HFF-Myc (cell line): Measurements from ENCODE around the gene PYGL.

Experiments
- DNase-seq: peaks from one replicate; pipeline ENCODE4 v3.0.0-alpha.2; 2011; ENCODE audit warnings: low read depth; ENCODE audit errors: extremely low read depth
- H3K4me3 ChIP-seq: replicated peaks from 2 replicates; pipeline ENCODE4 v1.5.1; 2011; ENCODE audit warnings: low read depth, mild to moderate bottlenecking, control low read depth, low read length
- CTCF ChIP-seq: IDR thresholded peaks from 2 replicates; pipeline ENCODE4 v1.5.1; 2012; ENCODE audit warnings: mild to moderate bottlenecking, low read depth, low read length, control low read depth; ENCODE audit errors: missing control alignments

Gene PYGL

GRCh38 chr14:50860478-50861086, 83.7 kb downstream of the PYGL start:
- peak; percentile 62 for TF ChIP-seq CTCF
- peak overlapping the region; percentile 49 for H3K4me3 ChIP-seq
- DNase-seq = peak; percentile 70

GRCh38 chr14:50859296-50859624, 85.0 kb downstream of the PYGL start:
- no peak for TF ChIP-seq CTCF
- H3K4me3 ChIP-seq = peak overlapping the region; percentile 49
- no peak for DNase-seq

GRCh38 chr14:50856660-50857059, 87.6 kb downstream of the PYGL start:
- no peak for DNase-seq
- H3K4me3 ChIP-seq = no peak overlapping the region
- TF ChIP-seq CTCF = no peak

- DNase-seq = no peak
- H3K4me3 ChIP-seq = no peak overlapping the region
- no peak for TF ChIP-seq CTCF
Measured at GRCh38 chr14:50855558-50855957, 88.7 kb downstream of the PYGL start.
